Suprapubic skin (tissue), 4 donors: ENCODE results near the gene HOXB3. TPM values are rescaled to one million over a fixed set of nuclear protein-coding genes. Genes with fewer than 3 reads are reported as not detected.
A peak's percentile ranks its signal among the peaks of the same experiment; 100 is the strongest.

Source experiments
- DNase-seq, 2 donors: peaks; one replicate each; pipeline ENCODE4 v3.0.0-alpha.2; 2019; ENCODE audit warnings: low spot score in 2 of 2
- H3K27ac ChIP-seq: fragments of 200-600 bp; sonication (generic); one replicate; pipeline ENCODE4 v1.5.1; 2019
- H3K27me3 ChIP-seq: fragments of 200-600 bp; sonication (generic); one replicate; pipeline ENCODE4 v1.5.1; 2019
- H3K36me3 ChIP-seq: fragments of 200-600 bp; sonication (generic); one replicate; pipeline ENCODE4 v1.5.1; 2019
- H3K4me1 ChIP-seq: fragments of 200-600 bp; sonication (generic); one replicate; pipeline ENCODE4 v1.5.1; 2019
- H3K4me3 ChIP-seq: fragments of 200-600 bp; sonication (generic); one replicate; pipeline ENCODE4 v1.5.1; 2019; ENCODE audit warnings: mild to moderate bottlenecking
- H3K9me3 ChIP-seq: fragments of 200-600 bp; sonication (generic); one replicate; pipeline ENCODE4 v1.5.1; 2019
- CTCF ChIP-seq, 2 donors: fragments of 200-600 bp in 1 of 2; fragments of 450-650 bp in 1 of 2; sonication (generic) in 1 of 2; IDR thresholded peaks; one replicate each; pipeline ENCODE4 v1.5.1; 2016 to 2019; ENCODE audit warnings: antibody characterized with exemption in 2 of 2, mild to moderate bottlenecking in 1 of 2, moderate library complexity in 1 of 2
- EP300 ChIP-seq: sonication (generic); formaldehyde crosslinking; IDR thresholded peaks from one replicate; pipeline ENCODE4 v1.6.1; 2017; ENCODE audit warnings: antibody characterized with exemption
- POLR2A ChIP-seq, 2 donors: fragments of 450-650 bp; IDR thresholded peaks; one replicate each; pipeline ENCODE4 v1.6.1; 2017; ENCODE audit warnings: antibody characterized with exemption in 2 of 2, mild to moderate bottlenecking in 2 of 2, moderate library complexity in 2 of 2
- POLR2AphosphoS5 ChIP-seq, 3 donors: sonication (generic); formaldehyde crosslinking; IDR thresholded peaks; one replicate each; pipeline ENCODE4 v1.6.1; 2017; ENCODE audit warnings: antibody characterized with exemption in 3 of 3
- WGBS: methylation state at CpG from one replicate; pipeline ENCODE4 v1.1.5; 2018; 5-methylcytosine and 5-hydroxymethylcytosine counted together
- total RNA-seq, 4 donors: library from RNA; depleted of rRNA; stranded (reverse); fragments of >200 nt; gene quantifications; one replicate each; pipeline ENCODE4 v1.1.0, GENCODE V29; 2016

HOXB3 gene
- total RNA-seq, 4 donors from 2014 or later, result 2.3 to 20.8 (median 3.9) TPM

DNA sequence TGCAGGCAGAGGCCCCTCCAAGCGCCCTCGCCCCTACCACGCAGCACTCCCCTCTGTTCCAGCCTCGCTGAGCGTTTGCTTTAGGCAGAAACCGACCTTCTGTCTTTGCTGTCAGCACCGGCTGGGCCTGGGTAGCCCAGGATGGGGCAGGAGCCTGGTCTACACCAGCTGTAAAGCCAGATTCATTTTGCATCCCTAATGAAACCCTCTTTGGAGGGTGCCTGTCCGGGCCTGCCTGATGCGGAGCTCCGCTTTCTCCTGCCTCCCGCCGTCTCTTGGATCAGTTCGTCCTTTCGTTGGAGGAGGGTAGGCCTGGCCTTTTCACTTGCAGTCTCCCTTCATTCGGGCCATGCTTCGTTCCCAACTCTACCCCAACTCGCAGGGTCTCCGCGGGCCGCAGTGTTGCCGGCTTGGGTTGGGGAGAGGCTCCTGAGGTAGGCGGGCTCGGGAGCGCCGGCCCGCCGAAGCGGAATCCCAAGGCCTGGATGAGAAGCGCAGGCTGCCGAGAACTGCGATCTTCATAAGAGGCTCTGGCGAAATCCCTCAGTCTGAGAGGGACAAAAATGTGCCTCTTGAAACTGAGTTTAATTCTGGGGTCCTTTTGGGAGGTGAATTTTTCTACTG is 29.9 kb upstream of the HOXB3 start:
- no peak overlapping the region for H3K4me3 ChIP-seq
- no peaks in the 10 kb centered on the region for H3K36me3 ChIP-seq
- H3K4me1 ChIP-seq, result peaks cover 26% of the 10 kb centered on the region
- 67% methylated on average over 31 of the region's 32 CpGs for WGBS
- no peaks in the 10 kb centered on the region for H3K9me3 ChIP-seq
- TF ChIP-seq POLR2AphosphoS5 (IDR thresholded peaks at IDR 0.05) (no peak), EP300 (no peak), POLR2A (IDR thresholded peaks at IDR 0.05) (no peak), CTCF (IDR thresholded peaks at IDR 0.05) (no peak)
- no peak for DNase-seq
- H3K27me3 ChIP-seq, result peaks cover 100% of the 10 kb centered on the region
- no peak overlapping the region for H3K27ac ChIP-seq

- Histone ChIP-seq H3K36me3 (no peaks in the 10 kb centered on the region), H3K4me3 (peak overlapping the region; percentile 4)
- 10% methylated on average over 25 of the region's 25 CpGs for WGBS
Observed at GRCh38 chr17:48618256-48618896, 28.3 kb upstream of the HOXB3 start.

GRCh38 chr17:48617471-48618255 is 27.6 kb upstream of the HOXB3 start:
- 23% methylated on average over 42 of the region's 43 CpGs for WGBS
- Histone ChIP-seq H3K36me3 (no peaks in the 10 kb centered on the region), H3K27me3 (peaks cover 100% of the 10 kb centered on the region), H3K27ac (no peak overlapping the region), H3K4me3 (no peak overlapping the region), H3K9me3 (no peaks in the 10 kb centered on the region), H3K4me1 (peaks cover 45% of the 10 kb centered on the region)
- TF ChIP-seq POLR2A (IDR thresholded peaks at IDR 0.05), result no peak
- no peak for DNase-seq

More at GRCh38 chr17:48618256-48618896, 28.3 kb upstream of the HOXB3 start:
- H3K9me3 ChIP-seq, result no peaks in the 10 kb centered on the region
- peaks cover 38% of the 10 kb centered on the region for H3K4me1 ChIP-seq
- no peak overlapping the region for H3K27ac ChIP-seq
- DNase-seq, result peak; percentile 93 to 95
- H3K27me3 ChIP-seq, result peaks cover 100% of the 10 kb centered on the region
- TF ChIP-seq CTCF (IDR thresholded peaks at IDR 0.05), result peak; percentile 96 to 99
- no peak for TF ChIP-seq POLR2A (IDR thresholded peaks at IDR 0.05)

GRCh38 chr17:48616717-48617470 is 26.9 kb upstream of the HOXB3 start:
- Histone ChIP-seq H3K4me1 (peaks cover 53% of the 10 kb centered on the region), H3K4me3 (no peak overlapping the region), H3K27ac (no peak overlapping the region), H3K9me3 (no peaks in the 10 kb centered on the region), H3K27me3 (peaks cover 100% of the 10 kb centered on the region), H3K36me3 (no peaks in the 10 kb centered on the region)
- WGBS, result 51% methylated on average over 15 of the region's 15 CpGs
- TF ChIP-seq POLR2AphosphoS5 (IDR thresholded peaks at IDR 0.05), result no peak
- TF ChIP-seq CTCF (IDR thresholded peaks at IDR 0.05), result no peak
- TF ChIP-seq EP300, result no peak
- no peak for TF ChIP-seq POLR2A (IDR thresholded peaks at IDR 0.05)
- DNase-seq, result no peak

DNA sequence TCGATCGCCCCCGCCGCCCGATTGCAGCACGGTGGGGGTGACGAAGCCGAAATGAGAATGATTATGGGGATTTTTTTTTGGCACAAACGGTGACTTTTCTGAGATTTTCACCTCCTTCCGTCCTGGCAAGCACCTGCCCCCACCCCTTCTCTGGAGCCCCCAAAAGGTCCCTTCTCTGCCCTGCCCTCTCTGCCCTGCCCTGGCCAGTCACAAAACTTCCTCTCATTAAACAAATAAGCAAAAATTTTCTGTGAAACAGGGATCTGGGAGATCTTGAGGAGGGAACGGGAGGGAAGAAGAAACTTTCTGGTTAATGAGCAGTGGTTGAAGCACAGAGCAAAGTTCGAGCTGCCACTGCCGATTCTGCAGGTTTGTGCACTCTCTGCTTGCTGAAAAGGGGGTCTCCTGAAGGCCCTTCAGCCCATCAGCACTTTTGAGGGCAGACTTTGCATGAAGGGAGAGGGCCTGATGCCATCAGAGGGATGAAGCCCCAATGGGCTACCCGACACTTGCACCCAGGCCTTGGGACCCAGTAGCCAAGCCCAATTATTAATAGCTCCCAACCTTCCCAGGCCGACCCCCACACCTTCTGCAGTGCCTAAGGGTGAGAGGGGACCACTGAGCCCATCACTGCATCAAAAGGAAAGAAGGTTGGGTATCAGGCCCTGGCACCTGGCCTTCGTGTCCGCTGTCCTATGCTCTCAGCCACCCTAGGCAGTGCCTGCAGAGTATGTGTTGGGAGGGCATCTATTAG is 26.1 kb upstream of the HOXB3 start:
- Histone ChIP-seq H3K4me3 (no peak overlapping the region), H3K27me3 (peaks cover 99% of the 10 kb centered on the region), H3K4me1 (peaks cover 60% of the 10 kb centered on the region), H3K27ac (no peak overlapping the region), H3K36me3 (no peaks in the 10 kb centered on the region), H3K9me3 (no peaks in the 10 kb centered on the region)
- TF ChIP-seq EP300 (no peak), POLR2A (IDR thresholded peaks at IDR 0.05) (no peak), CTCF (IDR thresholded peaks at IDR 0.05) (no peak), POLR2AphosphoS5 (IDR thresholded peaks at IDR 0.05) (no peak)
- DNase-seq, result no peak
- 57% methylated on average over 16 of the region's 17 CpGs for WGBS
